Measurements from ENCODE around the gene MBP.

MBP gene

GRCh38 chr18:77004555-77005380, 127.8 kb downstream of the MBP start:
- no peak for TF ChIP-seq RARB (CRISPR knock-in tag; IDR thresholded peaks at IDR 0.05)
- no peak for TF ChIP-seq POU6F1 (CRISPR knock-in tag; IDR thresholded peaks at IDR 0.05; ENCODE audit: borderline replicate concordance, low read depth)
- TF ChIP-seq OSR1 (CRISPR knock-in tag; IDR thresholded peaks at IDR 0.05), result no peak
- TF ChIP-seq PATZ1 (CRISPR knock-in tag; IDR thresholded peaks at IDR 0.05; ENCODE audit: borderline replicate concordance), result no peak
- TF ChIP-seq CSDC2 (CRISPR knock-in tag; IDR thresholded peaks at IDR 0.05), result no peak
- TF ChIP-seq ZFP3 (CRISPR knock-in tag; IDR thresholded peaks at IDR 0.05), result no peak
- no peak for TF ChIP-seq ZNF8 (CRISPR knock-in tag; IDR thresholded peaks at IDR 0.05)
- TF ChIP-seq ISL1 (CRISPR knock-in tag; IDR thresholded peaks at IDR 0.05), result no peak
- TF ChIP-seq ZFP30 (CRISPR knock-in tag; IDR thresholded peaks at IDR 0.05), result no peak
- TF ChIP-seq TCF4 (CRISPR knock-in tag; IDR thresholded peaks at IDR 0.05; ENCODE audit: borderline replicate concordance), result no peak
- TF ChIP-seq ZNF565 (CRISPR knock-in tag; conservative IDR thresholded peaks at IDR 0.05; ENCODE audit: low read depth), result no peak
- TF ChIP-seq TSHZ2 (CRISPR knock-in tag; IDR thresholded peaks at IDR 0.05), result no peak
- TF ChIP-seq ZC3H10 (CRISPR knock-in tag; IDR thresholded peaks at IDR 0.05), result no peak
- TF ChIP-seq BACH2 (CRISPR knock-in tag; IDR thresholded peaks at IDR 0.05; ENCODE audit: borderline replicate concordance), result no peak
- TF ChIP-seq ARNTL (CRISPR knock-in tag; IDR thresholded peaks at IDR 0.05; ENCODE audit: borderline replicate concordance, low read depth), result no peak
- ATAC-seq, result no peak

GRCh38 chr18:77003316-77003715, 129.3 kb downstream of the MBP start:
- no peak for ATAC-seq
- TF ChIP-seq ARNTL (CRISPR knock-in tag; IDR thresholded peaks at IDR 0.05; ENCODE audit: borderline replicate concordance, low read depth) (no peak), CSDC2 (CRISPR knock-in tag; IDR thresholded peaks at IDR 0.05) (no peak), SNAI2 (CRISPR knock-in tag; IDR thresholded peaks at IDR 0.05) (no peak), ZFP30 (CRISPR knock-in tag; IDR thresholded peaks at IDR 0.05) (no peak)

GRCh38 chr18:77002496-77002895, 130.1 kb downstream of the MBP start:
- TF ChIP-seq ISL1 (CRISPR knock-in tag; IDR thresholded peaks at IDR 0.05), result no peak
- TF ChIP-seq PATZ1 (CRISPR knock-in tag; IDR thresholded peaks at IDR 0.05; ENCODE audit: borderline replicate concordance), result no peak
- no peak for TF ChIP-seq ZNF8 (CRISPR knock-in tag; IDR thresholded peaks at IDR 0.05)
- no peak for ATAC-seq

- no peak for ATAC-seq
- TF ChIP-seq TCF4 (CRISPR knock-in tag; IDR thresholded peaks at IDR 0.05; ENCODE audit: borderline replicate concordance), result no peak
- TF ChIP-seq TOX (CRISPR knock-in tag; IDR thresholded peaks at IDR 0.05; ENCODE audit: borderline replicate concordance), result no peak
- no peak for TF ChIP-seq GLIS3 (CRISPR knock-in tag; IDR thresholded peaks at IDR 0.05)
- TF ChIP-seq ISL1 (CRISPR knock-in tag; IDR thresholded peaks at IDR 0.05), result no peak
- TF ChIP-seq OSR1 (CRISPR knock-in tag; IDR thresholded peaks at IDR 0.05), result no peak
- TF ChIP-seq ZFP3 (CRISPR knock-in tag; IDR thresholded peaks at IDR 0.05), result no peak
These were observed 130.6 kb downstream of the MBP start for GRCh38 chr18:77001979-77002378.

Data from SK-N-SH treated with all-trans-retinoic acid at 6 μM for 48 hours (cell line).